Fibroblast of lung (primary cell): ENCODE data around the gene MSN. TPM values are rescaled to one million over a fixed set of nuclear protein-coding genes. Genes with fewer than 3 reads are reported as not detected.

Experiments used
- DNase-seq, 2 donors: peaks; one replicate each; pipeline versions ENCODE4 v3.0.0 to v3.0.0-alpha.2; 2010; ENCODE audit warnings: low read depth in 2 of 2
- H2AFZ ChIP-seq: 2 replicates; pipeline ENCODE4 v1.5.1; 2012; ENCODE audit warnings: low read length, control low read depth, inconsistent platforms
- H3K27ac ChIP-seq: 2 replicates; pipeline ENCODE4 v1.5.1; 2011; ENCODE audit warnings: low read length, control low read depth; ENCODE audit not compliant: insufficient read depth
- H3K27me3 ChIP-seq: 2 replicates; pipeline ENCODE4 v1.5.1; 2011; ENCODE audit warnings: mild to moderate bottlenecking, low read length; ENCODE audit not compliant: control insufficient read depth, insufficient read depth
- H3K36me3 ChIP-seq: 2 replicates; pipeline ENCODE4 v1.5.1; 2011; ENCODE audit warnings: low read length; ENCODE audit not compliant: control insufficient read depth, insufficient read depth
- H3K4me1 ChIP-seq: 2 replicates; pipeline ENCODE4 v1.5.1; 2011; ENCODE audit warnings: low read length; ENCODE audit not compliant: control insufficient read depth, insufficient read depth; ENCODE audit errors: extremely low read depth
- H3K4me2 ChIP-seq: 2 replicates; pipeline ENCODE4 v1.5.1; 2011; ENCODE audit warnings: low read length, control low read depth; ENCODE audit not compliant: insufficient read depth; ENCODE audit errors: extremely low read depth
- H3K4me3 ChIP-seq, 4 experiments: fragments of 200-600 bp in 1 of 4; sonication (generic) in 1 of 4; replicated peaks in 1 of 4; 2 replicates each; pipeline ENCODE4 v1.5.1; 2011 to 2016; ENCODE audit warnings: low read length in 4 of 4, low read depth in 3 of 4, mild to moderate bottlenecking in 3 of 4, control low read depth in 2 of 4, inconsistent platforms in 1 of 4, mixed read lengths in 1 of 4; ENCODE audit not compliant: insufficient read depth in 1 of 4; ENCODE audit errors: control extremely low read depth in 1 of 4
- H3K79me2 ChIP-seq: 2 replicates; pipeline ENCODE4 v1.5.1; 2012; ENCODE audit warnings: mild to moderate bottlenecking, low read length, inconsistent platforms; ENCODE audit not compliant: control insufficient read depth, insufficient read depth
- H3K9ac ChIP-seq: 2 replicates; pipeline ENCODE4 v1.5.1; 2011; ENCODE audit warnings: mild to moderate bottlenecking, low read length, control low read depth; ENCODE audit not compliant: insufficient read depth
- H3K9me3 ChIP-seq: 2 replicates; pipeline ENCODE4 v1.5.1; 2012; ENCODE audit warnings: low read depth, low read length; ENCODE audit not compliant: control insufficient read depth, insufficient read depth
- H4K20me1 ChIP-seq: 2 replicates; pipeline ENCODE4 v1.5.1; 2011; ENCODE audit warnings: low read length; ENCODE audit not compliant: control insufficient read depth, insufficient read depth; ENCODE audit errors: extremely low read depth
- EZH2 ChIP-seq: IDR thresholded peaks from 2 replicates; pipeline ENCODE4 v1.5.1; 2012; ENCODE audit warnings: low read length, control low read depth, mild to moderate bottlenecking; ENCODE audit errors: missing control alignments
- polyA plus RNA-seq, 2 donors: library from polyadenylated mRNA; depleted of rRNA in 1 of 2; stranded (reverse) in 1 of 2; unstranded in 1 of 2; fragments of >200 nt; gene quantifications; 2 replicates each; pipeline ENCODE4 v1.2.1, GENCODE V29; 2011 to 2012; ENCODE audit warnings: missing spikeins in 1 of 2
- total RNA-seq: library from RNA; depleted of rRNA; stranded (reverse); fragments of >200 nt; gene quantifications from 2 replicates; pipeline ENCODE4 v1.2.1, GENCODE V29; 2014
- TF ChIP-seq, protein P1 (sequence below), 2 donors: IDR thresholded peaks in 1 of 2; conservative IDR thresholded peaks in 1 of 2; 1 replicate in 1 of 2; 2 replicates in 1 of 2; pipeline ENCODE4 v1.5.1; 2011 to 2012; ENCODE audit warnings: low read length in 2 of 2, control low read depth in 1 of 2, inconsistent platforms in 1 of 2, low read depth in 1 of 2, mild to moderate bottlenecking in 1 of 2

MSN gene
- total and polyA plus RNA-seq, 2 donors (not counting 1 experiment from before 2014, with no cell fraction given) = 148 to 488 TPM

- H3K27me3 ChIP-seq = no peaks in the 10 kb centered on the region
- H3K9ac ChIP-seq = no peak overlapping the region
- no peaks in the 10 kb centered on the region for H3K36me3 ChIP-seq
- H3K27ac ChIP-seq = no peak overlapping the region
- no peak overlapping the region for H3K4me2 ChIP-seq
- TF ChIP-seq, protein P1, sequence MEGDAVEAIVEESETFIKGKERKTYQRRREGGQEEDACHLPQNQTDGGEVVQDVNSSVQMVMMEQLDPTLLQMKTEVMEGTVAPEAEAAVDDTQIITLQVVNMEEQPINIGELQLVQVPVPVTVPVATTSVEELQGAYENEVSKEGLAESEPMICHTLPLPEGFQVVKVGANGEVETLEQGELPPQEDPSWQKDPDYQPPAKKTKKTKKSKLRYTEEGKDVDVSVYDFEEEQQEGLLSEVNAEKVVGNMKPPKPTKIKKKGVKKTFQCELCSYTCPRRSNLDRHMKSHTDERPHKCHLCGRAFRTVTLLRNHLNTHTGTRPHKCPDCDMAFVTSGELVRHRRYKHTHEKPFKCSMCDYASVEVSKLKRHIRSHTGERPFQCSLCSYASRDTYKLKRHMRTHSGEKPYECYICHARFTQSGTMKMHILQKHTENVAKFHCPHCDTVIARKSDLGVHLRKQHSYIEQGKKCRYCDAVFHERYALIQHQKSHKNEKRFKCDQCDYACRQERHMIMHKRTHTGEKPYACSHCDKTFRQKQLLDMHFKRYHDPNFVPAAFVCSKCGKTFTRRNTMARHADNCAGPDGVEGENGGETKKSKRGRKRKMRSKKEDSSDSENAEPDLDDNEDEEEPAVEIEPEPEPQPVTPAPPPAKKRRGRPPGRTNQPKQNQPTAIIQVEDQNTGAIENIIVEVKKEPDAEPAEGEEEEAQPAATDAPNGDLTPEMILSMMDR (conservative IDR thresholded peaks at IDR 0.05 in 1 of 2, IDR thresholded peaks at IDR 0.05 in 1 of 2; ENCODE audit: low read depth in 1 of 2, low read length in 2 of 2) = no peak
- TF ChIP-seq EZH2 = no peak
- H3K9me3 ChIP-seq = no peaks in the 10 kb centered on the region
- H3K4me1 ChIP-seq = no peaks in the 10 kb centered on the region
- no peaks in the 10 kb centered on the region for H4K20me1 ChIP-seq
- DNase-seq = no peak
- H3K79me2 ChIP-seq = no peaks in the 10 kb centered on the region
- H2AFZ ChIP-seq = no peak overlapping the region
- no peak overlapping the region for H3K4me3 ChIP-seq
Measured at GRCh38 chrX:65633826-65634225, 33.6 kb upstream of the MSN start.

DNA sequence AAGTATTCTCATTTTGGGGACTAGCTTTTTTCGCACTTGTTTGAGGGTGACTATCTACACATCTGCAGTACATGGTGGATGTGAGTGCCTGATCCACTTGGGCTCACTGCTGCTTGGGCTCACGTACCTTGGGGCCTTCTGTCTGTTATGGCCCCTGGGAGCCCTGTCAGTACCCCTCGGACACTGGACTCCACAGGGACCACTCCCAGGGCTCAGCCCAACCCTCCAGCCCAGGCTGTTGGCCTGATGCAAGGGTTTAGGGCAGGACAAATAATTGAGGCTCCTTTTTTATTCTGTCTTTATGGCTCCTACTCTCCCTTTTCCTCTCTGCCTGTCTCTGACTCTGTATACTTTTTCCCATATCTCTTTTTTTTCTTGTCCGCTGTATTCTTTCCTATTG lies 32.7 kb upstream of the MSN start:
- no peak overlapping the region for H2AFZ ChIP-seq
- no peaks in the 10 kb centered on the region for H3K9me3 ChIP-seq
- no peaks in the 10 kb centered on the region for H3K4me1 ChIP-seq
- no peak overlapping the region for H3K27ac ChIP-seq
- TF ChIP-seq EZH2 = no peak
- TF ChIP-seq, protein P1 (conservative IDR thresholded peaks at IDR 0.05 in 1 of 2, IDR thresholded peaks at IDR 0.05 in 1 of 2; ENCODE audit: low read depth in 1 of 2, low read length in 2 of 2) = no peak
- H3K79me2 ChIP-seq = no peaks in the 10 kb centered on the region
- no peak overlapping the region for H3K4me3 ChIP-seq
- no peaks in the 10 kb centered on the region for H3K36me3 ChIP-seq
- H3K9ac ChIP-seq = no peak overlapping the region
- H3K4me2 ChIP-seq = no peak overlapping the region
- H3K27me3 ChIP-seq = no peaks in the 10 kb centered on the region
- no peaks in the 10 kb centered on the region for H4K20me1 ChIP-seq
- no peak for DNase-seq

- Histone ChIP-seq H3K4me2 (no peak overlapping the region), H3K4me3 (no peak overlapping the region), H3K4me1 (no peaks in the 10 kb centered on the region), H3K9ac (no peak overlapping the region), H3K27ac (no peak overlapping the region), H2AFZ (peak overlapping the region; percentile 46), H3K9me3 (no peaks in the 10 kb centered on the region), H4K20me1 (no peaks in the 10 kb centered on the region), H3K27me3 (no peaks in the 10 kb centered on the region), H3K79me2 (no peaks in the 10 kb centered on the region), H3K36me3 (no peaks in the 10 kb centered on the region)
- TF ChIP-seq, protein P1 (conservative IDR thresholded peaks at IDR 0.05 in 1 of 2, IDR thresholded peaks at IDR 0.05 in 1 of 2; ENCODE audit: low read depth in 1 of 2, low read length in 2 of 2) = no peak
- TF ChIP-seq EZH2 = no peak
- peak; percentile 13 to 31 for DNase-seq
Measured at GRCh38 chrX:65635378-65635777, 32.1 kb upstream of the MSN start.
